Measurements from ENCODE around the gene TAS2R41.

GRCh38 chr7:143448429-143448828 lies 29.2 kb upstream of the TAS2R41 start:
- no peak for TF ChIP-seq CTCF (conservative IDR thresholded peaks at IDR 0.05 in 1 of 2, IDR thresholded peaks at IDR 0.05 in 1 of 2; ENCODE audit: extremely low read depth in 1 of 2, insufficient read depth in 1 of 2, low read depth in 1 of 2, low read length in 2 of 2)
- TF ChIP-seq EZH2 (IDR thresholded peaks at IDR 0.05; ENCODE audit: borderline replicate concordance, low read length): no peak
